Activated T-helper 1 cell treated with anti-CD3 and anti-CD28 coated beads, Interleukin-12 subunit alpha, Interleukin-12 subunit beta, Interleukin-2, Interleukin-4 antibody, amounts not matched to agents 30 ng/mL and 10 ng/mL and 1 ng/mL, durations not matched to agents 14 hours and 24 hours and 36 hours (primary cell): ENCODE results near the gene SDK2. TPM values are rescaled to one million over a fixed set of nuclear protein-coding genes. Genes with fewer than 3 reads are reported as not detected.

Source experiments
- DNase-seq: peaks from one replicate; pipeline ENCODE4 v3.0.0; 2021; ENCODE audit warnings: low spot score
- H3K27ac Mint-ChIP-seq: one replicate; pipeline ENCODE4 v1.8.0; 2021; ENCODE audit warnings: mild to moderate bottlenecking, mixed read lengths
- H3K27me3 Mint-ChIP-seq: one replicate; pipeline ENCODE4 v1.8.0; 2022; ENCODE audit warnings: mild to moderate bottlenecking, moderate library complexity, mixed read lengths; ENCODE audit not compliant: insufficient read depth
- H3K36me3 Mint-ChIP-seq: one replicate; pipeline ENCODE4 v1.8.0; 2021; ENCODE audit warnings: low read depth, mixed read lengths
- H3K4me1 Mint-ChIP-seq: one replicate; pipeline ENCODE4 v1.8.0; 2021; ENCODE audit warnings: low read depth, mixed read lengths
- H3K4me3 Mint-ChIP-seq: one replicate; pipeline ENCODE4 v1.8.0; 2021; ENCODE audit warnings: mild to moderate bottlenecking, moderate library complexity, mixed read lengths
- H3K9me3 Mint-ChIP-seq: one replicate; pipeline ENCODE4 v1.8.0; 2021; ENCODE audit warnings: mixed read lengths
- intact Hi-C: fragments of 100-400 bp; cut with micrococcal nuclease; formaldehyde crosslinking; loops from one replicate; pipeline ENCODE4 v1.15.1; 2024
- total RNA-seq: library from RNA; stranded (reverse); gene quantifications from 2 replicates; pipeline ENCODE4 v1.2.3, GENCODE V29; 2022

SDK2 gene
- total RNA-seq, 1 donor from 2014 or later = 0.44 TPM

DNA sequence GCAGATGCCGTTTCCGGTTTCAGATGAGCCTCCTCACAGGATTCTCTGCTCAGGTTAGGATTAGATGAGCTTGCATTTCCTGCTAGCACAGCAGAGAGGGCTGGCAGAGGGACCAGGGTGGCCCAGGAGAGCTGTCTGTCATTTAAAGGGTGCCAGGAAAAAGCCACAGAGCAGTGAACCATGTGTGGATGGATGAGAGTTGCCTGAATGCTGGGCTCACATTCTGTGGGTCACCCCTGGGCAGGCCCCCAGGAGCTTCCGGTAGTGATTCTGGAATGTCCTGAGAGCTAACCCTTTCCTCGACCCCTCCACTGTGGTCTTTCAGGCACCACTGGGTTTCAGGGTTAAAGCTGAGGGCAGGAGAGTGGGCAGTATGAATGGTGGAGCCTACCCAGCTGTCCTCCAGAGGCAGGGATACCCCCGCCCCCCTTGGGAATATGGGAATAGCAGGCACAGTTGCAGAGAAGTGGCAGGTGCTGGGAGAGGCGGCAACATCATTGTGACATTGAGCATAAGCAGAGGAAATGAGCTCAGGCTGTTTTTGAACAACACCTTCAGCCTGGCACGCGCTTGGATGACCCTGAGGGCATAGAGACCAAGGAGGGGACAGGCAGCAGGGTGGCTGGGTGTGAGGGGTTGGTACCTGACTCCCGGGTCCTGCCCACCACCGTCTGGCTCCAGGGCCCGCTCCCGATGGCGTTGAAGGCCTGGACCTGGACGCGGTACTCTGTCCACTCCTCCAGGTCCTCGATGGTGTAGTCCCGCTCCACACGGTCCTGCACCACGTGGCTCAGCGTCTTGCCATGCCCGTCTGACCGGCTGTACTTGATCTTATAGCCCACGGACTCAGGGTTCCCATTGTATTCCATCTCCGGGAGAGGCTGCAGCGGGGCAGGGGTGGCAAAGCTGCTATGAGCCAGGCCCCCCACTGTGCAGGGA is 249.5 kb downstream of the SDK2 start:
- DNase-seq = no peak
- H3K4me1 Mint-ChIP-seq = no peaks in the 10 kb centered on the region
- H3K9me3 Mint-ChIP-seq = no peaks in the 10 kb centered on the region
- no peak overlapping the region for H3K27ac Mint-ChIP-seq
- H3K36me3 Mint-ChIP-seq = no peaks in the 10 kb centered on the region
- H3K27me3 Mint-ChIP-seq = no peaks in the 10 kb centered on the region
- intact Hi-C loops = no loop called here
- H3K4me3 Mint-ChIP-seq = no peak overlapping the region

GRCh38 chr17:73393962-73394361 is 250.3 kb downstream of the SDK2 start:
- Mint-ChIP-seq H3K9me3 (no peaks in the 10 kb centered on the region), H3K4me1 (no peaks in the 10 kb centered on the region), H3K27me3 (no peaks in the 10 kb centered on the region), H3K4me3 (no peak overlapping the region), H3K27ac (no peak overlapping the region), H3K36me3 (no peaks in the 10 kb centered on the region)
- DNase-seq = no peak
- intact Hi-C loops = no loop called here

DNA sequence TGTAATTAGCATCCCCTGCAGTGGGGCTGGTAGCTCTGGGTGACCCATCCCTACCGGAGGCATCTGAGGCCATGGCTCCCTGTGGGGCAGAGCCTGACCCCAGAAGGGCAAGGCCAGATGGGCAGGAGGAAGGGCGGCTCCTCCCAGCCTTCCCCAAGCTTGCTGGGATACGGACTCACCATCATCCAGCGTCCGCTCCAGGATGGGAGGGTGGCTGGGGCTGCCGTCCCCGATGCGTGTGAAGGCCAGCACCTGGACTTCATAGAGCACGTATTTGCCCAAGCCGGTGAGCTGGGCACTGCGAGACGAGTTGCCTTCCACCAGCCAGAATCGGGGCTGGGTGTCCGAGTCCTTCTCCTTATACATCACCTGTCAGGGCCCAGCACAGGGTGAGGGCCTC is 250.9 kb downstream of the SDK2 start:
- Mint-ChIP-seq H3K4me1 (no peaks in the 10 kb centered on the region), H3K27me3 (no peaks in the 10 kb centered on the region), H3K9me3 (no peaks in the 10 kb centered on the region), H3K4me3 (no peak overlapping the region), H3K27ac (no peak overlapping the region), H3K36me3 (no peaks in the 10 kb centered on the region)
- no peak for DNase-seq
- intact Hi-C loops = no loop called here

GRCh38 chr17:73391331-73392265 is 252.6 kb downstream of the SDK2 start:
- DNase-seq = no peak
- Mint-ChIP-seq H3K27me3 (no peaks in the 10 kb centered on the region), H3K4me3 (no peak overlapping the region), H3K27ac (no peak overlapping the region), H3K9me3 (no peaks in the 10 kb centered on the region), H3K36me3 (no peaks in the 10 kb centered on the region), H3K4me1 (no peaks in the 10 kb centered on the region)
- intact Hi-C loops = no loop called here

GRCh38 chr17:73390851-73391250 is 253.4 kb downstream of the SDK2 start:
- Mint-ChIP-seq H3K4me1 (no peaks in the 10 kb centered on the region), H3K9me3 (no peaks in the 10 kb centered on the region), H3K4me3 (no peak overlapping the region), H3K27ac (no peak overlapping the region), H3K36me3 (no peaks in the 10 kb centered on the region), H3K27me3 (no peaks in the 10 kb centered on the region)
- DNase-seq = no peak
- intact Hi-C loops = no loop called here

GRCh38 chr17:73390221-73390620 is 254.0 kb downstream of the SDK2 start:
- Mint-ChIP-seq H3K27me3 (no peaks in the 10 kb centered on the region), H3K4me3 (no peak overlapping the region), H3K4me1 (no peaks in the 10 kb centered on the region), H3K9me3 (no peaks in the 10 kb centered on the region), H3K27ac (no peak overlapping the region), H3K36me3 (no peaks in the 10 kb centered on the region)
- intact Hi-C loops = no loop called here
- DNase-seq = no peak

DNA sequence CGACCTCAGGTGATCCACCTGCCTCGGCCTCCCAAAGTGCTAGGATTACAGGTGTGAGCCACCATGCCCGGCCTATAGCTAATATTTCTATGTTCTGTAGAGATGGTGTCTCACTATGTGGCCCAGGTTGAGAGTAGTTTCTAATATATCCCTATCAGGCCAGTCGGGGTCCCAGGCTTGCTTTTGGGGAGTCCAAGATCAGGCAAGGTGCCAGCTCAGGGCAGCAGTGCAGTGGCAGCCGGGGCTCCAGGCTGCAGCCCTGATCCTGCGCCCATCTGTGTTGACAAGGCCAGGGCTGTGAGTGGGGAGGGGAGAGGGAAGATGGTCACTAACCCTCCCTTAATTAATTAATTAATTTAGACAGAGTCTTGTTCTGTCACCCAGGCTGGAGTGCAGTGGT is 254.8 kb downstream of the SDK2 start:
- Mint-ChIP-seq H3K27ac (no peak overlapping the region), H3K9me3 (no peaks in the 10 kb centered on the region), H3K4me3 (no peak overlapping the region), H3K27me3 (no peaks in the 10 kb centered on the region), H3K4me1 (no peaks in the 10 kb centered on the region), H3K36me3 (no peaks in the 10 kb centered on the region)
- intact Hi-C loops = no loop called here
- no peak for DNase-seq

DNA sequence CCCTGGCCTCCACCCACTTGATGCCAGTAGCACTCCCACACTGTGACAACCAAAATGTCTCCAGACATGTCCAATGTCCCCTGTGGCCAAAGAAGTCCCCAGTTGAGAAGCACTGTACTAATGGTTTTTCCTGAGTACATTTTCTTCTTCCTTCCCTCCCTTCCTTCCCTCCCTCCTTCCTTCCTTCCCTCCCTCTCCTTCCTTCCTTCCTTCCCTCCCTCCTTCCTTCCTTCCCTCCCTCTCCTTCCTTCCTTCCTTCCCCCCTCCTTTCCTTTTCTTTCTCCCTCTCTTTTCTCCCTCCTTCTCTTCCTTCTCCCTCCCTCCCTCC is 255.7 kb downstream of the SDK2 start:
- Mint-ChIP-seq H3K27me3 (no peaks in the 10 kb centered on the region), H3K27ac (no peak overlapping the region), H3K4me3 (no peak overlapping the region), H3K36me3 (no peaks in the 10 kb centered on the region), H3K4me1 (no peaks in the 10 kb centered on the region), H3K9me3 (no peaks in the 10 kb centered on the region)
- DNase-seq = no peak
- intact Hi-C loops = no loop called here

GRCh38 chr17:73387746-73388577 is 256.3 kb downstream of the SDK2 start:
- no peak for DNase-seq
- no peaks in the 10 kb centered on the region for H3K9me3 Mint-ChIP-seq
- H3K4me1 Mint-ChIP-seq = no peaks in the 10 kb centered on the region
- H3K4me3 Mint-ChIP-seq = no peak overlapping the region
- H3K27ac Mint-ChIP-seq = no peak overlapping the region
- no peaks in the 10 kb centered on the region for H3K27me3 Mint-ChIP-seq
- H3K36me3 Mint-ChIP-seq = no peaks in the 10 kb centered on the region
- intact Hi-C loops = no loop called here

- DNase-seq = no peak
- intact Hi-C loops = no loop called here
Measured at GRCh38 chr17:73386561-73386960, 257.7 kb downstream of the SDK2 start.

DNA sequence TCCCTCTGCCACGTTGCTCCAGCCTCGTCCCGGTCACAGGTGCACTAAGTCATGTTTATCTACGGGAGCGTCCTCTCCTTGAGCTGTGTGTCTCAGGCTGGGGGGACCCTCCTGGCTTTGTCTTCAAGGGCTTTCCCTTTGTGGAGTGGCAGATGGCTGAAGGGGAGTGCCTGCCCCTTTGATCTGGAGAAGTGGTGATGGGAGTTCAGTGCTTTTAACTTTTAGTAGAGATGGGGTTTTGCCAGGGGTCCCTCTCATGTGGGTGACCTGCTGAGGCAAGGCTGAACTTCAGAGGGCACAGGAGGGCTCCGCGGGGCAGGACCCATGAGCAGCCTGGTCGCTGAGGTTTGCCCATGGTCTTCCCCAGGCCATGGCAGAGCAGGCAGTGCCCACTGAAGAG is 259.3 kb downstream of the SDK2 start:
- Mint-ChIP-seq H3K4me3 (no peak overlapping the region), H3K4me1 (no peaks in the 10 kb centered on the region), H3K36me3 (no peaks in the 10 kb centered on the region), H3K27me3 (no peaks in the 10 kb centered on the region), H3K9me3 (no peaks in the 10 kb centered on the region), H3K27ac (no peak overlapping the region)
- intact Hi-C loops = no loop called here
- DNase-seq = no peak

More at GRCh38 chr17:73386561-73386960, 257.7 kb downstream of the SDK2 start:
- H3K4me1 Mint-ChIP-seq = no peaks in the 10 kb centered on the region
- H3K27ac Mint-ChIP-seq = no peak overlapping the region
- no peaks in the 10 kb centered on the region for H3K9me3 Mint-ChIP-seq
- no peak overlapping the region for H3K4me3 Mint-ChIP-seq
- H3K27me3 Mint-ChIP-seq = no peaks in the 10 kb centered on the region
- H3K36me3 Mint-ChIP-seq = no peaks in the 10 kb centered on the region

GRCh38 chr17:73380439-73381106 is 263.7 kb downstream of the SDK2 start:
- H3K4me3 Mint-ChIP-seq = no peak overlapping the region
- H3K27ac Mint-ChIP-seq = no peak overlapping the region
- H3K9me3 Mint-ChIP-seq = no peaks in the 10 kb centered on the region
- intact Hi-C loops = no loop called here
- DNase-seq = no peak
- H3K36me3 Mint-ChIP-seq = no peaks in the 10 kb centered on the region
- no peaks in the 10 kb centered on the region for H3K27me3 Mint-ChIP-seq
- no peaks in the 10 kb centered on the region for H3K4me1 Mint-ChIP-seq
